Measurements from ENCODE around the gene SLC35E3. TPM values are rescaled to one million over a fixed set of nuclear protein-coding genes. Genes with fewer than 3 reads are reported as not detected.
"Not testable (repeated sequence)": the region's sequence is repeated elsewhere in the genome, so short reads cannot be mapped to it uniquely, and the experiment has no call there.

Gene SLC35E3
- total RNA-seq, 1 donor from 2014 or later = 4.7 TPM

- not testable (repeated sequence) for H3K9me3 ChIP-seq (ENCODE audit: control insufficient read depth in 3 of 3, low read length in 3 of 3); H3K9ac ChIP-seq (ENCODE audit: low read depth in 1 of 3, low read length in 3 of 3); H3K4me3 ChIP-seq (ENCODE audit: low read length in 3 of 3); H3K27me3 ChIP-seq (ENCODE audit: control insufficient read depth in 3 of 3, insufficient read depth in 3 of 3, low read length in 3 of 3); H3K27ac ChIP-seq (ENCODE audit: low read depth, low read length)
- Histone ChIP-seq H3K4me1 (ENCODE audit: control insufficient read depth in 3 of 3, insufficient read depth in 3 of 3, low read length in 3 of 3) (peaks cover 5 to 13% (median 10%) of the 10 kb centered on the region in 3 donors), H3K36me3 (ENCODE audit: control insufficient read depth in 3 of 3, insufficient read depth in 3 of 3, low read length in 3 of 3) (peaks cover 10 to 24% (median 23%) of the 10 kb centered on the region in 3 donors)
These were observed 65.6 kb downstream of the SLC35E3 start for GRCh38 chr12:68811573-68811972.

GRCh38 chr12:68812553-68813241, 66.7 kb downstream of the SLC35E3 start:
- Histone ChIP-seq H3K27ac (ENCODE audit: low read depth, low read length) (no peak overlapping the region), H3K27me3 (ENCODE audit: control insufficient read depth in 3 of 3, insufficient read depth in 3 of 3, low read length in 3 of 3) (no peaks in the 10 kb centered on the region), H3K9me3 (ENCODE audit: control insufficient read depth in 3 of 3, low read length in 3 of 3) (no peaks in the 10 kb centered on the region), H3K36me3 (ENCODE audit: control insufficient read depth in 3 of 3, insufficient read depth in 3 of 3, low read length in 3 of 3) (peaks cover 10 to 32% (median 28%) of the 10 kb centered on the region in 3 donors), H3K9ac (ENCODE audit: low read depth in 1 of 3, low read length in 3 of 3) (no peak overlapping the region), H3K4me3 (ENCODE audit: low read length in 3 of 3) (no peak overlapping the region), H3K4me1 (ENCODE audit: control insufficient read depth in 3 of 3, insufficient read depth in 3 of 3, low read length in 3 of 3) (peaks cover 2 to 13% (median 7%) of the 10 kb centered on the region in 3 donors)

- no peak overlapping the region for H3K27ac ChIP-seq (ENCODE audit: low read depth, low read length)
- H3K4me3 ChIP-seq (ENCODE audit: low read length in 3 of 3) = no peak overlapping the region
- H3K4me1 ChIP-seq (ENCODE audit: control insufficient read depth in 3 of 3, insufficient read depth in 3 of 3, low read length in 3 of 3) = peaks cover 2 to 11% (median 7%) of the 10 kb centered on the region in 3 donors
- H3K36me3 ChIP-seq (ENCODE audit: control insufficient read depth in 3 of 3, insufficient read depth in 3 of 3, low read length in 3 of 3) = peaks cover 13 to 36% (median 28%) of the 10 kb centered on the region in 3 donors
- no peaks in the 10 kb centered on the region for H3K9me3 ChIP-seq (ENCODE audit: control insufficient read depth in 3 of 3, low read length in 3 of 3)
- H3K27me3 ChIP-seq (ENCODE audit: control insufficient read depth in 3 of 3, insufficient read depth in 3 of 3, low read length in 3 of 3) = no peaks in the 10 kb centered on the region
- no peak overlapping the region for H3K9ac ChIP-seq (ENCODE audit: low read depth in 1 of 3, low read length in 3 of 3)
These were observed 67.2 kb downstream of the SLC35E3 start for GRCh38 chr12:68813242-68813593.

GRCh38 chr12:68814490-68815231, 68.7 kb downstream of the SLC35E3 start:
- Histone ChIP-seq H3K27ac (ENCODE audit: low read depth, low read length) (no peak overlapping the region), H3K9ac (ENCODE audit: low read depth in 1 of 3, low read length in 3 of 3) (no peak overlapping the region), H3K4me3 (ENCODE audit: low read length in 3 of 3) (no peak overlapping the region), H3K4me1 (ENCODE audit: control insufficient read depth in 3 of 3, insufficient read depth in 3 of 3, low read length in 3 of 3) (peaks cover 2 to 6% (median 2%) of the 10 kb centered on the region in 3 donors), H3K36me3 (ENCODE audit: control insufficient read depth in 3 of 3, insufficient read depth in 3 of 3, low read length in 3 of 3) (peaks cover 13 to 41% (median 31%) of the 10 kb centered on the region in 3 donors), H3K27me3 (ENCODE audit: control insufficient read depth in 3 of 3, insufficient read depth in 3 of 3, low read length in 3 of 3) (no peaks in the 10 kb centered on the region), H3K9me3 (ENCODE audit: control insufficient read depth in 3 of 3, low read length in 3 of 3) (no peaks in the 10 kb centered on the region)

GRCh38 chr12:68815232-68815927, 69.4 kb downstream of the SLC35E3 start:
- H3K9me3 ChIP-seq (ENCODE audit: control insufficient read depth in 3 of 3, low read length in 3 of 3) = no peaks in the 10 kb centered on the region
- no peaks in the 10 kb centered on the region for H3K27me3 ChIP-seq (ENCODE audit: control insufficient read depth in 3 of 3, insufficient read depth in 3 of 3, low read length in 3 of 3)
- peaks cover 15 to 43% (median 37%) of the 10 kb centered on the region in 3 donors for H3K36me3 ChIP-seq (ENCODE audit: control insufficient read depth in 3 of 3, insufficient read depth in 3 of 3, low read length in 3 of 3)
- peaks cover 2 to 6% (median 2%) of the 10 kb centered on the region in 3 donors for H3K4me1 ChIP-seq (ENCODE audit: control insufficient read depth in 3 of 3, insufficient read depth in 3 of 3, low read length in 3 of 3)
- H3K4me3 ChIP-seq (ENCODE audit: low read length in 3 of 3) = no peak overlapping the region
- no peak overlapping the region for H3K27ac ChIP-seq (ENCODE audit: low read depth, low read length)
- no peak overlapping the region for H3K9ac ChIP-seq (ENCODE audit: low read depth in 1 of 3, low read length in 3 of 3)

- Histone ChIP-seq H3K9ac (ENCODE audit: low read depth in 1 of 3, low read length in 3 of 3) (no peak overlapping the region), H3K4me1 (ENCODE audit: control insufficient read depth in 3 of 3, insufficient read depth in 3 of 3, low read length in 3 of 3) (peaks cover 2 to 6% (median 2%) of the 10 kb centered on the region in 3 donors), H3K27ac (ENCODE audit: low read depth, low read length) (no peak overlapping the region)
These were observed 70.2 kb downstream of the SLC35E3 start for GRCh38 chr12:68815928-68816800.

GRCh38 chr12:68819481-68819880, 73.5 kb downstream of the SLC35E3 start:
- not testable (repeated sequence) for H3K4me1 ChIP-seq (ENCODE audit: control insufficient read depth in 3 of 3, insufficient read depth in 3 of 3, low read length in 3 of 3); H3K27ac ChIP-seq (ENCODE audit: low read depth, low read length); H3K27me3 ChIP-seq (ENCODE audit: control insufficient read depth in 3 of 3, insufficient read depth in 3 of 3, low read length in 3 of 3); H3K9me3 ChIP-seq (ENCODE audit: control insufficient read depth in 3 of 3, low read length in 3 of 3); H3K4me3 ChIP-seq (ENCODE audit: low read length in 3 of 3); H3K9ac ChIP-seq (ENCODE audit: low read depth in 1 of 3, low read length in 3 of 3)
- H3K36me3 ChIP-seq (ENCODE audit: control insufficient read depth in 3 of 3, insufficient read depth in 3 of 3, low read length in 3 of 3) = peaks cover 22 to 59% (median 55%) of the 10 kb centered on the region in 3 donors

More at GRCh38 chr12:68815928-68816800, 70.2 kb downstream of the SLC35E3 start:
- H3K27me3 ChIP-seq (ENCODE audit: control insufficient read depth in 3 of 3, insufficient read depth in 3 of 3, low read length in 3 of 3) = no peaks in the 10 kb centered on the region
- H3K9me3 ChIP-seq (ENCODE audit: control insufficient read depth in 3 of 3, low read length in 3 of 3) = no peaks in the 10 kb centered on the region
- peaks cover 16 to 48% (median 44%) of the 10 kb centered on the region in 3 donors for H3K36me3 ChIP-seq (ENCODE audit: control insufficient read depth in 3 of 3, insufficient read depth in 3 of 3, low read length in 3 of 3)
- H3K4me3 ChIP-seq (ENCODE audit: low read length in 3 of 3) = no peak overlapping the region

- no peaks in the 10 kb centered on the region for H3K9me3 ChIP-seq (ENCODE audit: control insufficient read depth in 3 of 3, low read length in 3 of 3)
- peaks cover 0 to 4% (median 0%) of the 10 kb centered on the region in 3 donors for H3K4me1 ChIP-seq (ENCODE audit: control insufficient read depth in 3 of 3, insufficient read depth in 3 of 3, low read length in 3 of 3)
- no peaks in the 10 kb centered on the region for H3K27me3 ChIP-seq (ENCODE audit: control insufficient read depth in 3 of 3, insufficient read depth in 3 of 3, low read length in 3 of 3)
- H3K9ac ChIP-seq (ENCODE audit: low read depth in 1 of 3, low read length in 3 of 3) = no peak overlapping the region
- H3K27ac ChIP-seq (ENCODE audit: low read depth, low read length) = no peak overlapping the region
- no peak overlapping the region for H3K4me3 ChIP-seq (ENCODE audit: low read length in 3 of 3)
- peaks cover 29 to 67% (median 61%) of the 10 kb centered on the region in 3 donors for H3K36me3 ChIP-seq (ENCODE audit: control insufficient read depth in 3 of 3, insufficient read depth in 3 of 3, low read length in 3 of 3)
These were observed 75.6 kb downstream of the SLC35E3 start for GRCh38 chr12:68821357-68822188.

GRCh38 chr12:68823696-68824095, 77.7 kb downstream of the SLC35E3 start:
- Histone ChIP-seq H3K9ac (ENCODE audit: low read depth in 1 of 3, low read length in 3 of 3) (no peak overlapping the region), H3K27me3 (ENCODE audit: control insufficient read depth in 3 of 3, insufficient read depth in 3 of 3, low read length in 3 of 3) (no peaks in the 10 kb centered on the region), H3K27ac (ENCODE audit: low read depth, low read length) (no peak overlapping the region), H3K36me3 (ENCODE audit: control insufficient read depth in 3 of 3, insufficient read depth in 3 of 3, low read length in 3 of 3) (peaks cover 31 to 77% (median 61%) of the 10 kb centered on the region in 3 donors), H3K4me1 (ENCODE audit: control insufficient read depth in 3 of 3, insufficient read depth in 3 of 3, low read length in 3 of 3) (peaks cover 0 to 4% (median 0%) of the 10 kb centered on the region in 3 donors), H3K4me3 (ENCODE audit: low read length in 3 of 3) (no peak overlapping the region), H3K9me3 (ENCODE audit: control insufficient read depth in 3 of 3, low read length in 3 of 3) (no peaks in the 10 kb centered on the region)
